Stimulated activated naive CD8-positive, alpha-beta T cell treated with anti-CD3 and anti-CD28 coated beads, Interleukin-15, amount 100 ng/mL, for 72 hours (primary cell): ENCODE results near the gene LHX1.

Experiments used
- ATAC-seq: fragments of 150-1000 bp; cut with Tn5 transposase; 2 replicates; pipeline ENCODE4 v1.10.0; 2021; ENCODE audit warnings: mild to moderate bottlenecking, moderate library complexity
- DNase-seq, 2 donors: peaks; one replicate each; pipeline ENCODE4 v3.0.0; 2021 to 2022
- H3K27ac Mint-ChIP-seq, 2 donors: one replicate each; pipeline ENCODE4 v1.8.0; 2022; ENCODE audit warnings: mild to moderate bottlenecking in 2 of 2, mixed read lengths in 2 of 2, moderate library complexity in 2 of 2
- H3K27me3 Mint-ChIP-seq: one replicate; pipeline ENCODE4 v1.8.0; 2022; ENCODE audit warnings: mixed read lengths
- H3K4me1 Mint-ChIP-seq: one replicate; pipeline ENCODE4 v1.8.0; 2022; ENCODE audit warnings: mild to moderate bottlenecking, mixed read lengths
- H3K4me3 Mint-ChIP-seq, 2 donors: one replicate each; pipeline ENCODE4 v1.8.0; 2022; ENCODE audit warnings: mild to moderate bottlenecking in 2 of 2, mixed read lengths in 2 of 2, moderate library complexity in 1 of 2
- H3K9me3 Mint-ChIP-seq, 2 donors: one replicate each; pipeline ENCODE4 v1.8.0; 2022; ENCODE audit warnings: mixed read lengths in 2 of 2

The LHX1 gene

GRCh38 chr17:36972186-36972700 lies 35.0 kb downstream of the LHX1 start:
- no peak overlapping the region for H3K4me3 Mint-ChIP-seq
- no peak overlapping the region for H3K27ac Mint-ChIP-seq
- no peaks in the 10 kb centered on the region for H3K27me3 Mint-ChIP-seq
- ATAC-seq (no peak), DNase-seq (no peak)
- no peaks in the 10 kb centered on the region for H3K9me3 Mint-ChIP-seq
- peaks cover 31% of the 10 kb centered on the region for H3K4me1 Mint-ChIP-seq

- Mint-ChIP-seq H3K4me3 (no peak overlapping the region), H3K4me1 (peaks cover 30% of the 10 kb centered on the region)
- no peak for DNase-seq
These were observed 35.6 kb downstream of the LHX1 start for GRCh38 chr17:36972905-36973304.

GRCh38 chr17:36975922-36976515 lies 38.7 kb downstream of the LHX1 start:
- no peak for ATAC-seq
- Mint-ChIP-seq H3K9me3 (no peaks in the 10 kb centered on the region), H3K27ac (peak overlapping the region in 1 of 2 donors; percentile 80), H3K27me3 (no peaks in the 10 kb centered on the region), H3K4me1 (peaks cover 35% of the 10 kb centered on the region), H3K4me3 (no peak overlapping the region)
- DNase-seq, result no peak

More at GRCh38 chr17:36972905-36973304, 35.6 kb downstream of the LHX1 start:
- ATAC-seq, result no peak
- no peaks in the 10 kb centered on the region for H3K9me3 Mint-ChIP-seq
- no peak overlapping the region for H3K27ac Mint-ChIP-seq
- no peaks in the 10 kb centered on the region for H3K27me3 Mint-ChIP-seq

- no peaks in the 10 kb centered on the region for H3K9me3 Mint-ChIP-seq
- DNase-seq, result no peak
- H3K27ac Mint-ChIP-seq, result no peak overlapping the region
- H3K4me1 Mint-ChIP-seq, result peaks cover 35% of the 10 kb centered on the region
- no peak overlapping the region for H3K4me3 Mint-ChIP-seq
- no peak for ATAC-seq
- no peaks in the 10 kb centered on the region for H3K27me3 Mint-ChIP-seq
These were observed 39.8 kb downstream of the LHX1 start for GRCh38 chr17:36977066-36977465.

- no peak for DNase-seq
- H3K27me3 Mint-ChIP-seq, result no peaks in the 10 kb centered on the region
- H3K9me3 Mint-ChIP-seq, result no peaks in the 10 kb centered on the region
- H3K4me3 Mint-ChIP-seq, result no peak overlapping the region
- no peak for ATAC-seq
- peaks cover 34% of the 10 kb centered on the region for H3K4me1 Mint-ChIP-seq
- H3K27ac Mint-ChIP-seq, result no peak overlapping the region
These were observed 40.3 kb downstream of the LHX1 start for GRCh38 chr17:36977568-36977967.

DNA sequence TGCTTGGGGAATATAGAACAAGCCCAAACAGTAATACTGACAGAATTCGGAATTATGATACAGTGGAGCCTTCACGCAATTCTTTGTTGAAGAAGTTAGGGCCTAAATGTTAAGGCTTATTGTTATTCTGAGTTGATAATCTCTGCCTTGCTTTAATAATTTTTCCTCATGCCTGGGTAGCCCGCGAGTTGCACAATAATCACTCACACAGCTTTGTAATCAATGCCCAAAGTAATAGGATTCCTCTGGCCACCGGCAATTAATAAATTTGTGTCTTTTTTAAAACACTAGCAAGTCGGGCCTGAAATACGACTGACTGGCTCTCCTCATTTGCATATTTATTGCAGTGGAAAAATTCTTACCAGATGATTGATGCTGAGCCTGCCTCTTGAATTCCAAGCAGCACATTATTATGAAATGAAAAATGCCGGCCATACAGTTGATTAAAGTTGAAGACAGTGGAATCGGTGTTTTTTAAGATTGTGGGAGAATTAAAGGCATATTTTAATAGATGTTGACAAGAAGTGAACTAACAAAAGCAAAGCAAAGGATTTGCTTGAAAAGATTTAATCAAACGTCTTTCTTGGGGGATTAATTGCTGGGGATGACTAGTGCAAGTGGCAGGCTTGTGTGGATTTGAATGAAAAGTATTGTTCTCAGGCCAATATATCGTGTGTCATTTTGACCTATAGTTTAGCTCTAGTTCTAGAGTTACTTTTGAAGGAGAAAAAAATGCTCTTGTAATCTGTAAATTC lies 41.7 kb downstream of the LHX1 start:
- H3K4me3 Mint-ChIP-seq, result no peak overlapping the region
- H3K9me3 Mint-ChIP-seq, result no peaks in the 10 kb centered on the region
- no peaks in the 10 kb centered on the region for H3K27me3 Mint-ChIP-seq
- no peak overlapping the region for H3K27ac Mint-ChIP-seq
- no peak for ATAC-seq
- peaks cover 25% of the 10 kb centered on the region for H3K4me1 Mint-ChIP-seq
- no peak for DNase-seq

GRCh38 chr17:36979565-36979941 lies 42.3 kb downstream of the LHX1 start:
- no peak overlapping the region for H3K27ac Mint-ChIP-seq
- H3K4me1 Mint-ChIP-seq, result peaks cover 25% of the 10 kb centered on the region
- no peak for ATAC-seq
- no peak overlapping the region for H3K4me3 Mint-ChIP-seq
- no peaks in the 10 kb centered on the region for H3K27me3 Mint-ChIP-seq
- no peak for DNase-seq
- H3K9me3 Mint-ChIP-seq, result no peaks in the 10 kb centered on the region

DNA sequence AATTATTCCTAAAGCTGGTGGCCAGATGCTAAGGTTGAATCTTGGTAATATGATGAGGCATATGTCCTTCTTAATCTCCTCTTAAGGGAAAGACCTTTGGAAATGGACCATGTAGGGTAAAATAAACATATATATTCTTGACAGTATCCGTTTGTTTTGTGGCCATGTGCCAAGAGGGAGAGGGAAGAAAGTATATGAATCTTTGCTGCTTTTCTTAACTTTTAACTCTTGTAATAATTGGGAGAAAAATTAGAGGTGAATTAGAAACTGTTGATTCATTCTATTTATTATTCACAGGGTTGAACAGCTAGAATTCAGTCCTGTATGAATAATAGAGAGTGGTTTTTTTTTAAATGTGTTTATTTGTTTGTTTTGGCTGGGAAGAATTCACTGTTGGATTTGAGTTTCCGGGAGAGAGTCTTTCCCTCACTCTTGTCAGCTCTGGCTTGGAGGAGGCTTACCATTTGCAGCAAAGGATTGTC lies 43.0 kb downstream of the LHX1 start:
- no peak for DNase-seq
- Mint-ChIP-seq H3K27me3 (no peaks in the 10 kb centered on the region), H3K27ac (no peak overlapping the region), H3K4me1 (peaks cover 25% of the 10 kb centered on the region), H3K4me3 (no peak overlapping the region), H3K9me3 (no peaks in the 10 kb centered on the region)
- ATAC-seq, result no peak

DNA sequence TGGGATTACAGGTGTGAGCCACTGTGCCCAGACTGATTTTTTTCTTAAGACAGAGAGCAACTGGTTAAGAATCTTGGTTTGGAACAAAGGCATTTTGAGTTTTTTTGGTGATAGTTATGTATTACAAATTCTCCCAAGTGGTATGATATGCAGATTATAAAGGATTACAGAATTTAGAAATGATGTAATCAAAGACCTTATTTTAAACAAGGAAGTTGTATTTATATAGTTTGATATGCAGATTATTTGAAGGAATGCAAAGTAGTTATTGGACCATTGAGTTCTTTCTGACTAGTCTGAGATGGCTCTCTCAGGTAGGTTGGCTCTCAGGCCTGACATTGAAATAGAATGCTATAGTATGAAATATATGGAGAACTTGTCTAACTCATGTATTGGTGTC lies 46.3 kb downstream of the LHX1 start:
- no peaks in the 10 kb centered on the region for H3K27me3 Mint-ChIP-seq
- no peaks in the 10 kb centered on the region for H3K9me3 Mint-ChIP-seq
- H3K4me3 Mint-ChIP-seq, result no peak overlapping the region
- no peak overlapping the region for H3K27ac Mint-ChIP-seq
- DNase-seq, result no peak
- peaks cover 10% of the 10 kb centered on the region for H3K4me1 Mint-ChIP-seq
- no peak for ATAC-seq

- Mint-ChIP-seq H3K27ac (peak overlapping the region in 1 of 2 donors; percentile 27), H3K4me1 (no peaks in the 10 kb centered on the region), H3K27me3 (no peaks in the 10 kb centered on the region), H3K9me3 (no peaks in the 10 kb centered on the region), H3K4me3 (no peak overlapping the region)
- DNase-seq (no peak), ATAC-seq (no peak)
These were observed 51.9 kb downstream of the LHX1 start for GRCh38 chr17:36989173-36989572.

DNA sequence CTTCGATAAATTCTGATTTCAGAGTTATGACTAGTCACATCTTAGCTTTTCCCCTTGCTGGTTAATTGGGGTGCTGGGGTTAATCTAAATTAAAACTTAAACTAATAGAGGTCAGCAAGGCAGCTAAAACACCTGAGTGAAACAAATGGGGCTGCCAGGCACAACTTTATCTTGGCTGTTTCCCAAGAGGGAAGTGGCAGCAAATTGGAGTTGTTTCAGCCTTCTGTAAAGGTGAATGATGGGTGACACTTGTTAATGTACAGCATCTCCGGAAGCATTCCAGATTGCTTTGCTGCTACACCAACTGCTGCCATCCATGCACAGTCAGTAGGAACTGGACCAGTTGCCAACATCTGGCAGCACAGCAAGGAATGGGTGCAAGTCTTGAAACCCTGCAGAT lies 55.4 kb downstream of the LHX1 start:
- no peak overlapping the region for H3K4me3 Mint-ChIP-seq
- H3K9me3 Mint-ChIP-seq, result no peaks in the 10 kb centered on the region
- no peak overlapping the region for H3K27ac Mint-ChIP-seq
- ATAC-seq (no peak), DNase-seq (no peak)
- H3K4me1 Mint-ChIP-seq, result no peaks in the 10 kb centered on the region
- H3K27me3 Mint-ChIP-seq, result no peaks in the 10 kb centered on the region

- Mint-ChIP-seq H3K4me3 (no peak overlapping the region), H3K27me3 (no peaks in the 10 kb centered on the region), H3K9me3 (no peaks in the 10 kb centered on the region), H3K27ac (no peak overlapping the region), H3K4me1 (no peaks in the 10 kb centered on the region)
- DNase-seq (no peak), ATAC-seq (no peak)
These were observed 56.0 kb downstream of the LHX1 start for GRCh38 chr17:36993227-36993626.
